H1 (cell line): ENCODE results near the gene TMEM221. TPM values are rescaled to one million over a fixed set of nuclear protein-coding genes. Genes with fewer than 3 reads are reported as not detected.

Source experiments
- CTCF ChIA-PET: fragments of 300-600 bp; sonication (Branson Sonifier 250); formaldehyde crosslinking; loops from one replicate; lab custom pipeline; 2021; ENCODE audit not compliant: partially characterized antibody; lab: Charles Lee
- POLR2A ChIA-PET: fragments of 300-600 bp; sonication (Branson Sonifier 250); formaldehyde crosslinking; loops from one replicate; lab custom pipeline; 2021; ENCODE audit warnings: inconsistent platforms; ENCODE audit not compliant: partially characterized antibody; lab: Charles Lee
- DNase-seq, 2 experiments: peaks; one replicate each; pipeline versions ENCODE4 v3.0.0 to v3.0.0-alpha.2; 2010 to 2022; ENCODE audit warnings: low spot score in 2 of 2, low read depth in 1 of 2, mixed read lengths in 1 of 2
- FAIRE-seq: peaks from 2 replicates; lab custom pipeline; 2011; peaks lifted over from hg19 to GRCh38; lab: Jason Lieb, UNC
- H2AFZ ChIP-seq: 2 replicates; pipeline ENCODE4 v1.8.1; 2012; ENCODE audit warnings: low read length, inconsistent platforms
- H2AK5ac ChIP-seq: 2 replicates; pipeline ENCODE4 v1.6.1; 2013; ENCODE audit warnings: low read depth, low read length
- H2BK120ac ChIP-seq: replicated peaks from 2 replicates; pipeline ENCODE3; 2013; ENCODE audit warnings: low read depth, low read length, inconsistent platforms
- H2BK12ac ChIP-seq: 2 replicates; pipeline ENCODE4 v1.6.1; 2013; ENCODE audit warnings: low read depth, low read length
- H2BK15ac ChIP-seq: 2 replicates; pipeline ENCODE4 v1.6.1; 2013; ENCODE audit warnings: low read length
- H2BK20ac ChIP-seq: 2 replicates; pipeline ENCODE4 v1.6.1; 2013; ENCODE audit warnings: low read length
- H2BK5ac ChIP-seq: 2 replicates; pipeline ENCODE4 v1.6.1; 2013; ENCODE audit warnings: low read depth, low read length
- H3K14ac ChIP-seq: 2 replicates; pipeline ENCODE4 v1.6.1; 2013; ENCODE audit warnings: inconsistent platforms; ENCODE audit not compliant: insufficient read length
- H3K18ac ChIP-seq: 2 replicates; pipeline ENCODE4 v1.6.1; 2013; ENCODE audit warnings: low read length; ENCODE audit errors: extremely low read depth
- H3K23ac ChIP-seq: 2 replicates; pipeline ENCODE4 v1.6.1; 2013; ENCODE audit warnings: inconsistent platforms; ENCODE audit not compliant: insufficient read length
- H3K23me2 ChIP-seq: 2 replicates; pipeline ENCODE4 v1.6.1; 2013; ENCODE audit warnings: low read depth, low read length
- H3K27ac ChIP-seq: 2 replicates; pipeline ENCODE4 v1.6.1; 2011; ENCODE audit warnings: low read depth, low read length, inconsistent platforms
- H3K27me3 ChIP-seq, 4 experiments: replicated peaks in 1 of 4; 1 replicate in 1 of 4; 2 replicates in 3 of 4; pipeline versions ENCODE4 v1.6.1 to v1.8.1; 2011 to 2013; ENCODE audit warnings: low read length in 3 of 4, mild to moderate bottlenecking in 3 of 4, inconsistent platforms in 2 of 4, mixed read lengths in 2 of 4, moderate library complexity in 1 of 4; ENCODE audit not compliant: control insufficient read depth in 3 of 4, insufficient read depth in 3 of 4; ENCODE audit errors: extremely low read depth in 1 of 4
- H3K36me3 ChIP-seq, 4 experiments: 2 replicates each; pipeline versions ENCODE4 v1.6.1 to v1.8.1; 2011 to 2013; ENCODE audit warnings: mild to moderate bottlenecking in 4 of 4, low read length in 3 of 4, moderate library complexity in 2 of 4, control low read depth in 1 of 4, inconsistent platforms in 1 of 4; ENCODE audit not compliant: insufficient read depth in 4 of 4, control insufficient read depth in 2 of 4
- H3K4ac ChIP-seq: replicated peaks from 2 replicates; pipeline ENCODE3; 2013; ENCODE audit warnings: low read length, low read depth, mixed read lengths, inconsistent platforms; ENCODE audit not compliant: insufficient read length
- H3K4me1 ChIP-seq, 4 experiments: replicated peaks in 1 of 4; 1 replicate in 1 of 4; 2 replicates in 3 of 4; pipeline versions ENCODE4 v1.6.1 to v1.8.1; 2011 to 2013; ENCODE audit warnings: low read length in 3 of 4, inconsistent platforms in 2 of 4, mixed read lengths in 1 of 4; ENCODE audit not compliant: insufficient read depth in 4 of 4, control insufficient read depth in 3 of 4
- H3K4me2 ChIP-seq, 2 experiments: 2 replicates each; pipeline versions ENCODE4 v1.6.1 to v1.8.1; 2011 to 2013; ENCODE audit warnings: low read depth in 2 of 2, low read length in 2 of 2, control low read depth in 1 of 2, inconsistent platforms in 1 of 2, mild to moderate bottlenecking in 1 of 2; ENCODE audit not compliant: insufficient read depth in 1 of 2
- H3K4me3 ChIP-seq, 4 experiments: fragments of 200-600, 300-600 bp in 1 of 4; sonication (generic), shearing (Covaris generic), sonication (Bioruptor Twin) in 1 of 4; 2 replicates each; pipeline versions ENCODE4 v1.5.1 to v1.8.1; 2011 to 2016; ENCODE audit warnings: low read length in 4 of 4, low read depth in 3 of 4, control low read depth in 2 of 4, inconsistent platforms in 2 of 4, mild to moderate bottlenecking in 2 of 4, mixed read lengths in 1 of 4, moderate library complexity in 1 of 4; ENCODE audit not compliant: insufficient read depth in 2 of 4; ENCODE audit errors: extremely low read depth in 1 of 4
- H3K56ac ChIP-seq: replicated peaks from 2 replicates; pipeline ENCODE3; 2013; ENCODE audit warnings: low read depth, mild to moderate bottlenecking, mixed read lengths, low read length, inconsistent platforms; ENCODE audit not compliant: insufficient read length
- H3K79me1 ChIP-seq: 2 replicates; pipeline ENCODE4 v1.6.1; 2013; ENCODE audit warnings: low read depth, low read length, control low read depth
- H3K79me2 ChIP-seq, 2 experiments: 2 replicates each; pipeline versions ENCODE4 v1.6.1 to v1.8.1; 2012 to 2013; ENCODE audit warnings: low read length in 2 of 2, mild to moderate bottlenecking in 2 of 2, inconsistent platforms in 1 of 2; ENCODE audit not compliant: insufficient read depth in 2 of 2, control insufficient read depth in 1 of 2
- H3K9ac ChIP-seq, 4 experiments: replicated peaks in 1 of 4; 1 replicate in 1 of 4; 2 replicates in 3 of 4; pipeline versions ENCODE4 v1.6.1 to v1.8.1; 2011 to 2013; ENCODE audit warnings: low read depth in 3 of 4, low read length in 3 of 4, control low read depth in 2 of 4, mild to moderate bottlenecking in 2 of 4, moderate library complexity in 2 of 4, inconsistent platforms in 1 of 4; ENCODE audit errors: extremely low read depth in 1 of 4
- H3K9me3 ChIP-seq, 2 experiments: 2 replicates each; pipeline versions ENCODE4 v1.6.1 to v1.8.1; 2012 to 2013; ENCODE audit warnings: mild to moderate bottlenecking in 2 of 2, moderate library complexity in 2 of 2, control low read depth in 1 of 2, inconsistent platforms in 1 of 2, low read depth in 1 of 2, low read length in 1 of 2, mixed read lengths in 1 of 2; ENCODE audit not compliant: insufficient read depth in 2 of 2
- H4K20me1 ChIP-seq, 2 experiments: replicated peaks in 1 of 2; 2 replicates each; pipeline versions ENCODE3 to v1.8.1; 2011 to 2013; ENCODE audit warnings: inconsistent platforms in 2 of 2, low read length in 2 of 2, mild to moderate bottlenecking in 1 of 2; ENCODE audit not compliant: insufficient read depth in 2 of 2, control insufficient read depth in 1 of 2
- H4K5ac ChIP-seq: 2 replicates; pipeline ENCODE4 v1.6.1; 2013; ENCODE audit warnings: low read length, low read depth, mixed read lengths, inconsistent platforms; ENCODE audit not compliant: insufficient read length
- H4K8ac ChIP-seq: 2 replicates; pipeline ENCODE4 v1.8.0; 2013; ENCODE audit warnings: mild to moderate bottlenecking, moderate library complexity, low read length, inconsistent platforms; ENCODE audit not compliant: insufficient read depth; ENCODE audit errors: extremely low read depth
- H4K91ac ChIP-seq: replicated peaks from 2 replicates; pipeline ENCODE3; 2013; ENCODE audit warnings: low read length, mixed read lengths, inconsistent platforms; ENCODE audit not compliant: insufficient read length
- ASH2L ChIP-seq: fragments of 200-600, 300-600 bp; sonication (generic); IDR thresholded peaks from one replicate; pipeline ENCODE4 v1.7.1; 2017; ENCODE audit warnings: low read length
- CHD2 ChIP-seq: IDR thresholded peaks from 2 replicates; pipeline ENCODE4 v1.6.1; 2012; ENCODE audit warnings: low read length, improper control_type of control experiment
- FOSL1 ChIP-seq: IDR thresholded peaks from 2 replicates; pipeline ENCODE4 v1.6.1; 2011; ENCODE audit warnings: mild to moderate bottlenecking, low read depth, low read length, moderate library complexity; ENCODE audit not compliant: insufficient read depth
- GABPA ChIP-seq: IDR thresholded peaks from 2 replicates; pipeline ENCODE4 v1.6.1; 2011; ENCODE audit warnings: mild to moderate bottlenecking, low read length, moderate library complexity, borderline replicate concordance; ENCODE audit not compliant: insufficient read depth
- GTF2F1 ChIP-seq: IDR thresholded peaks from 2 replicates; pipeline ENCODE4 v1.6.1; 2012; ENCODE audit warnings: low read depth, low read length, improper control_type of control experiment, borderline replicate concordance
- HDAC2 ChIP-seq, 2 experiments: fragments of 300-600 bp in 1 of 2; sonication (generic) in 1 of 2; IDR thresholded peaks; 2 replicates each; pipeline ENCODE4 v1.6.1; 2011 to 2012; ENCODE audit warnings: low read depth in 2 of 2, low read length in 2 of 2, mild to moderate bottlenecking in 2 of 2, moderate library complexity in 2 of 2, borderline replicate concordance in 1 of 2, inconsistent platforms in 1 of 2
- HDAC6 ChIP-seq: IDR thresholded peaks from one replicate; pipeline ENCODE4 v1.7.1; 2012; ENCODE audit warnings: low read depth, mild to moderate bottlenecking, inconsistent platforms, low read length, moderate library complexity
- JUN ChIP-seq: IDR thresholded peaks from 2 replicates; pipeline ENCODE4 v1.6.1; 2011; ENCODE audit warnings: low read depth, mild to moderate bottlenecking, improper control_type of control experiment, low read length
- KDM5A ChIP-seq: fragments of 200-600 bp; IDR thresholded peaks from 2 replicates; pipeline ENCODE4 v1.7.1; 2012; ENCODE audit warnings: mild to moderate bottlenecking, low read length, inconsistent platforms, mixed read lengths
- POLR2A ChIP-seq, 2 experiments: IDR thresholded peaks; 1 replicate in 1 of 2; 2 replicates in 1 of 2; pipeline ENCODE4 v1.6.1; 2011; ENCODE audit warnings: low read depth in 2 of 2, low read length in 2 of 2, mild to moderate bottlenecking in 2 of 2; ENCODE audit errors: control extremely low read depth in 1 of 2
- SP1 ChIP-seq: IDR thresholded peaks from 2 replicates; pipeline ENCODE4 v1.6.1; 2011; ENCODE audit warnings: low read depth, low read length
- WGBS, 2 experiments: shearing (Covaris generic) in 1 of 2; methylation state at CpG; one replicate each; pipeline versions ENCODE4 v1.1.6 to v1.1.7; 2013 to 2015; ENCODE audit warnings: low lambda C conversion rate in 2 of 2, mixed read lengths in 2 of 2, inconsistent platforms in 1 of 2, low coverage in 1 of 2, missing lambda C conversion rate in 1 of 2; ENCODE audit not compliant: insufficient replicate concordance in 2 of 2, insufficient coverage in 1 of 2, insufficient read length in 1 of 2; ENCODE audit errors: extremely low coverage in 1 of 2, missing lambda C conversion rate in 1 of 2; 5-methylcytosine and 5-hydroxymethylcytosine counted together
- polyA plus RNA-seq, 7 experiments: library from polyadenylated mRNA; depleted of rRNA in 3 of 7; stranded (reverse) in 5 of 7; unstranded in 2 of 7; fragments of >200 nt in 5 of 7; fragments of 200-250 nt in 2 of 7; gene quantifications; 1 replicate in 5 of 7; 2 replicates in 1 of 7; 4 replicates in 1 of 7; pipeline versions ENCODE4 v1.2.1 to v1.2.3, GENCODE V29; 2011 to 2013; ENCODE audit warnings: missing spikeins in 2 of 7, mixed read lengths in 2 of 7
- total RNA-seq: library from RNA; stranded (reverse); fragmentation: NEBNext Ultra II Directional; extraction: Animal tissue kit (Norgen Biotek cat#: 25700); gene quantifications from 2 replicates; pipeline ENCODE4 v1.2.1, GENCODE V29; 2021
- TF ChIP-seq, protein P1 (sequence below): IDR thresholded peaks from 2 replicates; pipeline ENCODE4 v1.6.1; 2012; ENCODE audit warnings: inconsistent platforms

TMEM221 gene
- total and polyA plus RNA-seq, 2 of the 8 experiments (the other 6 are each of a cell fraction or from before 2014, with no cell fraction given) = 1.4 to 2.0 TPM

DNA sequence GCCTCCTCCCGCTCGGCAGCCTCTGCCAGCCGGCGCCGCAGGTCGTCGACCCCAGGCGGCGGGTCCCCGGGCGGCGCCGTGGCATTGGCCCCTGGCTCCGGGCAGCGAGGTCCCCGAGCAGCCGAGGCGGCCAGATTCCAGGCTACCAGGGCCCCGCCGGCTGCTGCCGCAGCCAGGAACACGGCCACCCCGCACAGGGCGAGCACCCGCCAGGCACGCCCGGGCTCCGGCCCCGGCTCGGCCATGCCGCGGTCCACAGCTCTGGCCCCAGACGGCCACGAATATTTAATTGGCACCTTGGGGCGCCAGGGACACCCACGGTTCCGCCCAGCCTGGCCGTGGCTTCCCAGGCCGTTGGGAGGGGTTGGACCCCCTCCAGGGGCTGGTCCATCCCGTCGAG is 54.6 kb downstream of the TMEM221 start, which contains the start of gene CCDC194:
TSS of gene CCDC194 (minus strand) at position 283 of the 400 bp plus-strand sequence. CDS start at position 245, 38 bp downstream.
- no peak within 1 kb of the TSS for H3K27ac ChIP-seq
- H3K9ac ChIP-seq = no peak within 1 kb of the TSS
- H3K23ac ChIP-seq = no peak within 1 kb of the TSS
- H2BK20ac ChIP-seq = no peak within 1 kb of the TSS
- H3K18ac ChIP-seq = no peak within 1 kb of the TSS
- H3K9me3 ChIP-seq = no peaks in the 10 kb centered on the region
- H3K27me3 ChIP-seq = peaks cover 0 to 5% (median 0%) of the 10 kb centered on the region in 4 experiments; a peak in 2 of 7 replicates
- no peak within 1 kb of the TSS for H3K56ac ChIP-seq
- H2BK12ac ChIP-seq = no peak within 1 kb of the TSS
- H3K14ac ChIP-seq = no peak within 1 kb of the TSS
- H2AFZ ChIP-seq = no peak within 1 kb of the TSS
- H4K20me1 ChIP-seq = no peaks in the 10 kb centered on the region
- H3K79me1 ChIP-seq = no peaks in the 10 kb centered on the region
- no peak within 1 kb of the TSS for H3K4ac ChIP-seq
- DNase-seq (no peak), FAIRE-seq (no peak)
- no peak within 1 kb of the TSS for H2BK15ac ChIP-seq
- 90% methylated on average over 34 of the region's 41 CpGs; no CpG with 5 or more reads in 1 of the 2 experiments for WGBS, 2 experiments
- no peak within 1 kb of the TSS for H2AK5ac ChIP-seq
- no peak within 1 kb of the TSS for H4K8ac ChIP-seq
- H3K4me2 ChIP-seq = no peak within 1 kb of the TSS
- ChIA-PET POLR2A (interaction anchor here (0.6 to 2.9 kb wide), 6 partner anchors 11 to 101 kb away, joined by 3 to 12 read pairs (median 3); partner anchors contain the start of genes BST2, DDA1 and MVB12A), CTCF (interaction anchor here (0.6 to 13.5 kb wide), 31 partner anchors 8 to 1900 kb away, joined by 3 to 153 read pairs (median 4); partner anchors contain the start of genes MVB12A, NXNL1 and TMEM221)
- H4K91ac ChIP-seq = no peak within 1 kb of the TSS
- H3K4me3 ChIP-seq = no peak within 1 kb of the TSS
- H3K23me2 ChIP-seq = peaks cover 11% of the 10 kb centered on the region
- H2BK120ac ChIP-seq = no peak within 1 kb of the TSS
- peaks cover 0 to 6% (median 0%) of the 10 kb centered on the region in 4 experiments; a peak in 2 of 8 replicates for H3K36me3 ChIP-seq
- peaks cover 0 to 6% (median 3%) of the 10 kb centered on the region in 4 experiments; a peak in 4 of 7 replicates for H3K4me1 ChIP-seq
- TF ChIP-seq, protein P1, sequence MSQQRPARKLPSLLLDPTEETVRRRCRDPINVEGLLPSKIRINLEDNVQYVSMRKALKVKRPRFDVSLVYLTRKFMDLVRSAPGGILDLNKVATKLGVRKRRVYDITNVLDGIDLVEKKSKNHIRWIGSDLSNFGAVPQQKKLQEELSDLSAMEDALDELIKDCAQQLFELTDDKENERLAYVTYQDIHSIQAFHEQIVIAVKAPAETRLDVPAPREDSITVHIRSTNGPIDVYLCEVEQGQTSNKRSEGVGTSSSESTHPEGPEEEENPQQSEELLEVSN = no peak
- TF ChIP-seq ASH2L (no peak), KDM5A (no peak), GABPA (no peak), GTF2F1 (no peak), HDAC6 (no peak), HDAC2 (IDR thresholded peaks at IDR 0.05; ENCODE audit: borderline replicate concordance in 1 of 2, low read depth in 2 of 2, low read length in 2 of 2) (no peak), CHD2 (no peak), FOSL1 (no peak), POLR2A (IDR thresholded peaks at IDR 0.05; ENCODE audit: control extremely low read depth in 1 of 2, low read depth in 2 of 2, low read length in 2 of 2) (no peak), JUN (no peak), SP1 (no peak)
- no peak within 1 kb of the TSS for H4K5ac ChIP-seq
- H2BK5ac ChIP-seq = no peak within 1 kb of the TSS
- H3K79me2 ChIP-seq = no peaks in the 10 kb centered on the region
